Measurements from ENCODE around the gene CBX5. TPM values are rescaled to one million over a fixed set of nuclear protein-coding genes. Genes with fewer than 3 reads are reported as not detected.

Gene CBX5
- total RNA-seq, 1 donor from 2014 or later = 52.3 TPM

DNA sequence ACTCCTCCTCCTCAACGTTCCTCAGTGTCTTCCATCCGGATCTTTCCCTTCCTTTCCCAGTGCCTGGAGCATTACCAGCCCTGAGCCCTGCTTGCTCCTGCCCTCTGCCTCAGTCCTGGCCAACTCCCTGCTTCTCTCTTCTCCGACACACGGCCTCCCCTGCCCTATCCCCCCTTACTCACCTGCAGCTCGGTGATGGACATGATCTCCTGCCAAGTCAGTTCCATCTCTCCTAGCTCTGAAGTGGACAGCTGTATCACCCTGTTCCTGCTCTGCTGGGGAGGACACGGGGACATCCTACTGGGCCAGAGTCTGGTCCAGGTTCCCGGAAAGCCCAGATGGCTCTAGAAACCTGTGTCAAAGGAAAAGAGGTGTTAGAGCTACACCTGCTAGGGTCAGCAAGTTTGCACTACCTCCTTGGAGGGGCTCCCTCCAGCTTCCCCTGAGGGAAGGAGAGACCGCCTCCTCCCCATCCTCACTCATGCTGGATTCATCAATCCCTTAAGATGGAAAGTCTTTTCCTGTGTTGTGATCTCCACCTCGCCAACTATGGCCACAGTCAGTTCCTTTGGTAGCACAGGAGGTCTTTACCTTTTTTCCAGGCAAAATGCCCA lies 15.1 kb upstream of the CBX5 start:
- ATAC-seq (no peak), DNase-seq (no peak)
- TF ChIP-seq, protein P1, sequence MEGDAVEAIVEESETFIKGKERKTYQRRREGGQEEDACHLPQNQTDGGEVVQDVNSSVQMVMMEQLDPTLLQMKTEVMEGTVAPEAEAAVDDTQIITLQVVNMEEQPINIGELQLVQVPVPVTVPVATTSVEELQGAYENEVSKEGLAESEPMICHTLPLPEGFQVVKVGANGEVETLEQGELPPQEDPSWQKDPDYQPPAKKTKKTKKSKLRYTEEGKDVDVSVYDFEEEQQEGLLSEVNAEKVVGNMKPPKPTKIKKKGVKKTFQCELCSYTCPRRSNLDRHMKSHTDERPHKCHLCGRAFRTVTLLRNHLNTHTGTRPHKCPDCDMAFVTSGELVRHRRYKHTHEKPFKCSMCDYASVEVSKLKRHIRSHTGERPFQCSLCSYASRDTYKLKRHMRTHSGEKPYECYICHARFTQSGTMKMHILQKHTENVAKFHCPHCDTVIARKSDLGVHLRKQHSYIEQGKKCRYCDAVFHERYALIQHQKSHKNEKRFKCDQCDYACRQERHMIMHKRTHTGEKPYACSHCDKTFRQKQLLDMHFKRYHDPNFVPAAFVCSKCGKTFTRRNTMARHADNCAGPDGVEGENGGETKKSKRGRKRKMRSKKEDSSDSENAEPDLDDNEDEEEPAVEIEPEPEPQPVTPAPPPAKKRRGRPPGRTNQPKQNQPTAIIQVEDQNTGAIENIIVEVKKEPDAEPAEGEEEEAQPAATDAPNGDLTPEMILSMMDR (IDR thresholded peaks at IDR 0.05) = no peak
- intact Hi-C loops (cut with DNase I) = no loop called here
- H3K4me1 ChIP-seq = peaks cover 4% of the 10 kb centered on the region
- H3K36me3 ChIP-seq = no peaks in the 10 kb centered on the region
- H3K9me3 ChIP-seq = no peaks in the 10 kb centered on the region
- H3K27ac ChIP-seq = no peak overlapping the region
- H3K27me3 ChIP-seq = no peaks in the 10 kb centered on the region
- H3K4me3 ChIP-seq = no peak overlapping the region

GRCh38 chr12:54294152-54294952 lies 14.4 kb upstream of the CBX5 start:
- no peaks in the 10 kb centered on the region for H3K36me3 ChIP-seq
- ATAC-seq (peak; percentile 92), DNase-seq (peak; percentile 85)
- intact Hi-C loops (cut with DNase I) = no loop called here
- TF ChIP-seq, protein P1 (IDR thresholded peaks at IDR 0.05) = peak; percentile 74
- no peaks in the 10 kb centered on the region for H3K27me3 ChIP-seq
- H3K27ac ChIP-seq = no peak overlapping the region
- H3K4me3 ChIP-seq = no peak overlapping the region
- peaks cover 4% of the 10 kb centered on the region for H3K4me1 ChIP-seq
- H3K9me3 ChIP-seq = no peaks in the 10 kb centered on the region

GRCh38 chr12:54292931-54293241 lies 13.0 kb upstream of the CBX5 start:
- Histone ChIP-seq H3K4me3 (no peak overlapping the region), H3K4me1 (peaks cover 4% of the 10 kb centered on the region), H3K27me3 (no peaks in the 10 kb centered on the region), H3K36me3 (peaks cover 10% of the 10 kb centered on the region), H3K27ac (no peak overlapping the region), H3K9me3 (no peaks in the 10 kb centered on the region)
- no peak for DNase-seq
- TF ChIP-seq, protein P1 (IDR thresholded peaks at IDR 0.05) = no peak
- intact Hi-C loops (cut with DNase I) = no loop called here
- ATAC-seq = no peak

- H3K4me3 ChIP-seq = no peak overlapping the region
- no peak overlapping the region for H3K27ac ChIP-seq
- DNase-seq (no peak), ATAC-seq (no peak)
- H3K4me1 ChIP-seq = peaks cover 4% of the 10 kb centered on the region
- intact Hi-C loops (cut with DNase I) = no loop called here
- peaks cover 16% of the 10 kb centered on the region for H3K36me3 ChIP-seq
- TF ChIP-seq, protein P1 (IDR thresholded peaks at IDR 0.05) = no peak
- H3K9me3 ChIP-seq = no peaks in the 10 kb centered on the region
- no peaks in the 10 kb centered on the region for H3K27me3 ChIP-seq
These were observed 12.4 kb upstream of the CBX5 start for GRCh38 chr12:54292083-54292930.

DNA sequence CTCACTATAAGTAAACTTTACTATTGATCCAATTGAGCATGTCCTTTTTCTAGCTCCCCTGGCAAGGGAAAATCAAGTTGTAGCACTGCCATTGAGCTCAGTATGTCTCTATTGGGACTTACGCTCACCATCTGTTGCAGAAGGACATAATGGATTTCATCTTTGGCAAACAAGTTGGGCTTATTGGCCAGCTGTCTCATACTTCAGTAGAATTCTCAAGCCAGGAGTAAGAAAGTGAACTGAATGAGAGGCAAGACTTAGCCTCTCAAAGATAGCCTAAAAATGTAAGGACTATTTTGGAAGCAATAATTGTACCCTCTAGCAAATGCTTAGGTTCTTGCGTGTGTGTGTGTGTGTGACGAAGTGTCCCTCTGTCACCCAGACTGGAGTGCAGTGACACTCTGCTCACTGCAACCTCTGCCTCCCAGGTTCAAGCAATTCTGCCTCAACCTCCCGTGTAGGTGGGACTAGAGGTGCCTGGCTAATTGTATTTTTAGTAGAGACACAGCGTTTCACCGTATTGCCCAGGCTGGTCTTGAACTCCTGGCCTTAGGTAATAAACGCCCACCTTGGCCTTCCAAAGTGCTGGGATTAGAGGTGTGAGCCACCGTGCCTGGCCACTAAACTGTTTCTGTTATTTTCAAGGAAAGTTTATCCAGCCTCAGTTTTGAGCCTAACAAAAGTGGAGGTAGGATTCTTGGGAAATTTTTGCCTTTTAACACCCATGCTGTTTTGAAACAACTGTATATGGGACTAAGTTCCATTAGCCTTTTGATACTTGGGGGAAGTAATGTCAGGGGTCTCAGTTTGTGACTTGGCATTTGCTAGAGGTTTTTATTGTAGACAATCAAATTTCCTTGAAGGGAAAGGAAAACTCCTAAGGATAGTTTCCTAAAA lies 7.6 kb upstream of the CBX5 start:
- H3K9me3 ChIP-seq = no peaks in the 10 kb centered on the region
- intact Hi-C loops (cut with DNase I) = no loop called here
- DNase-seq = no peak
- no peak overlapping the region for H3K4me3 ChIP-seq
- no peaks in the 10 kb centered on the region for H3K27me3 ChIP-seq
- no peak for ATAC-seq
- no peak overlapping the region for H3K27ac ChIP-seq
- TF ChIP-seq, protein P1 (IDR thresholded peaks at IDR 0.05) = no peak
- H3K36me3 ChIP-seq = peaks cover 63% of the 10 kb centered on the region
- H3K4me1 ChIP-seq = peaks cover 43% of the 10 kb centered on the region
